HCT116 (cell line): ENCODE measurements around the gene ITGA11. TPM values are rescaled to one million over a fixed set of nuclear protein-coding genes. Genes with fewer than 3 reads are reported as not detected.

Experiments used
- ATAC-seq: fragments of 200-7000 bp; cut with Tn5 transposase; 2 replicates; pipeline ENCODE4 v1.9.1; 2020; ENCODE audit warnings: mild to moderate bottlenecking, moderate library complexity
- BruUV-seq: library from RNA; stranded (reverse); fragments of 400-500 nt; replicated peaks from 2 replicates; lab custom pipeline; 2021; lab: Mats Ljungman, UMichigan
- CTCF ChIA-PET: fragments of 300-600 bp; sonication (Branson Sonifier 250); formaldehyde crosslinking; loops from one replicate; lab custom pipeline; 2021; ENCODE audit warnings: antibody characterized with exemption; lab: Charles Lee
- POLR2A ChIA-PET: fragments of 300-600, 350-600 bp; sonication (Branson Sonifier 250); formaldehyde crosslinking; loops from one replicate; lab custom pipeline; 2021; ENCODE audit warnings: antibody characterized with exemption; lab: Charles Lee
- RAD21 ChIA-PET, 2 experiments: fragments of 300-600 bp; sonication (Branson Sonifier 250); formaldehyde crosslinking; loops; one replicate each; lab custom pipeline; 2023; ENCODE audit warnings: low total read pairs in 2 of 2; ENCODE audit not compliant: uncharacterized antibody in 2 of 2, unreplicated experiment in 2 of 2, low non-redundant PET in 1 of 2; lab: Charles Lee
- DNase-seq: peaks from one replicate; pipeline ENCODE4 v3.0.0-alpha.2; 2010; ENCODE audit warnings: low read depth, low spot score
- H2AFZ ChIP-seq: fragments of 200-600 bp; shearing (Covaris generic), sonication (generic); 2 replicates; pipeline ENCODE4 v1.6.1; 2017; ENCODE audit warnings: low read depth, mixed run types, mixed read lengths, antibody characterized with exemption, low read length; ENCODE audit not compliant: poor library complexity, severe bottlenecking
- H3K27ac ChIP-seq: 2 replicates; pipeline ENCODE4 v1.5.1; 2012; ENCODE audit warnings: low read depth, low read length
- H3K27me3 ChIP-seq: fragments of 200-600 bp; sonication (generic); 2 replicates; pipeline ENCODE4 v1.6.1; 2016; ENCODE audit warnings: mixed run types, low read length, mixed read lengths; ENCODE audit not compliant: insufficient read depth
- H3K36me3 ChIP-seq, 2 experiments: fragments of 200-500 bp in 1 of 2; fragments of 200-600 bp in 1 of 2; sonication (Bioruptor generic) in 1 of 2; sonication (generic) in 1 of 2; 2 replicates each; pipeline versions ENCODE4 v1.5.1 to v1.6.1; 2014 to 2016; ENCODE audit warnings: low read length in 2 of 2, inconsistent platforms in 1 of 2, mixed read lengths in 1 of 2, mixed run types in 1 of 2; ENCODE audit not compliant: insufficient read depth in 2 of 2, control insufficient read depth in 1 of 2
- H3K4me1 ChIP-seq, 2 experiments: fragments of 200-600 bp in 1 of 2; sonication (generic) in 1 of 2; 2 replicates each; pipeline versions ENCODE4 v1.5.1 to v1.6.1; 2012 to 2017; ENCODE audit warnings: low read length in 2 of 2, inconsistent platforms in 1 of 2, mild to moderate bottlenecking in 1 of 2, mixed read lengths in 1 of 2, mixed run types in 1 of 2, moderate library complexity in 1 of 2; ENCODE audit not compliant: insufficient read depth in 2 of 2, control insufficient read depth in 1 of 2
- H3K4me2 ChIP-seq: fragments of 200-600 bp; sonication (generic); 2 replicates; pipeline ENCODE4 v1.6.1; 2017; ENCODE audit warnings: mixed run types, low read length, mixed read lengths
- H3K4me3 ChIP-seq, 2 experiments: fragments of 200-600 bp in 1 of 2; sonication (generic) in 1 of 2; replicated peaks in 1 of 2; 2 replicates each; pipeline ENCODE4 v1.5.1; 2011 to 2016; ENCODE audit warnings: low read length in 2 of 2, control low read depth in 1 of 2, low read depth in 1 of 2, mild to moderate bottlenecking in 1 of 2, mixed read lengths in 1 of 2, mixed run types in 1 of 2
- H3K79me2 ChIP-seq: fragments of 200-600 bp; sonication (generic); 2 replicates; pipeline ENCODE4 v1.6.1; 2017; ENCODE audit warnings: mild to moderate bottlenecking, mixed run types, low read length, moderate library complexity, mixed read lengths; ENCODE audit not compliant: insufficient read depth
- H3K9ac ChIP-seq: fragments of 200-600 bp; sonication (generic); 2 replicates; pipeline ENCODE4 v1.6.1; 2016; ENCODE audit warnings: low read length, mixed read lengths
- H3K9me2 ChIP-seq: fragments of 200-600 bp; sonication (generic), shearing (Covaris generic); 2 replicates; pipeline ENCODE4 v1.6.1; 2017; ENCODE audit warnings: mixed run types, mild to moderate bottlenecking, moderate library complexity; ENCODE audit not compliant: insufficient read depth
- H3K9me3 ChIP-seq, 2 experiments: fragments of 200-500 bp in 1 of 2; fragments of 200-600 bp in 1 of 2; sonication (Bioruptor generic) in 1 of 2; sonication (generic) in 1 of 2; 2 replicates each; pipeline ENCODE4 v1.6.1; 2014 to 2017; ENCODE audit warnings: low read length in 2 of 2, mixed read lengths in 2 of 2, inconsistent platforms in 1 of 2, low read depth in 1 of 2, mild to moderate bottlenecking in 1 of 2, mixed run types in 1 of 2, moderate library complexity in 1 of 2; ENCODE audit not compliant: control insufficient read depth in 1 of 2, insufficient read depth in 1 of 2
- H4K20me1 ChIP-seq: fragments of 200-600 bp; sonication (generic), shearing (Covaris generic); 2 replicates; pipeline ENCODE4 v1.6.1; 2017; ENCODE audit warnings: mixed run types, mild to moderate bottlenecking, moderate library complexity; ENCODE audit not compliant: insufficient read depth
- CTCF ChIP-seq, 3 experiments: fragments of 200-600 bp in 1 of 3; sonication (generic) in 1 of 3; IDR thresholded peaks in 2 of 3; conservative IDR thresholded peaks in 1 of 3; 2 replicates each; pipeline ENCODE4 v1.5.1; 2012 to 2017; ENCODE audit warnings: low read depth in 2 of 3, low read length in 2 of 3, antibody characterized with exemption in 1 of 3, borderline replicate concordance in 1 of 3, control low read depth in 1 of 3, mild to moderate bottlenecking in 1 of 3, mixed read lengths in 1 of 3, mixed run types in 1 of 3, moderate library complexity in 1 of 3; ENCODE audit not compliant: insufficient read depth in 1 of 3
- ZBTB33 ChIP-seq: IDR thresholded peaks from 2 replicates; pipeline ENCODE4 v1.6.1; 2011; ENCODE audit warnings: mild to moderate bottlenecking, low read length, moderate library complexity; ENCODE audit not compliant: insufficient replicate concordance; ENCODE audit errors: extremely low read depth
- ZNF274 ChIP-seq: fragments of 200-500 bp; sonication (Bioruptor generic); IDR thresholded peaks from 2 replicates; pipeline ENCODE4 v1.6.1; 2014; ENCODE audit warnings: mild to moderate bottlenecking, low read depth, low read length, inconsistent platforms
- intact Hi-C: fragments of 100-400 bp; cut with micrococcal nuclease; formaldehyde crosslinking; loops from 2 replicates; pipeline ENCODE4 v1.10.0; 2022
- total RNA-seq: library from RNA; stranded (reverse); gene quantifications from one replicate; pipeline ENCODE4 v1.2.1, GENCODE V29; 2021; ENCODE audit not compliant: unreplicated experiment

Gene ITGA11
- total RNA-seq, 1 experiment from 2014 or later, result not detected

GRCh38 chr15:68311859-68312557 is 120.0 kb downstream of the ITGA11 start:
- no peak overlapping the region for H3K9ac ChIP-seq
- no peaks in the 10 kb centered on the region for H4K20me1 ChIP-seq
- no peak overlapping the region for H3K27ac ChIP-seq
- ChIA-PET CTCF (interaction anchor here (1.4 kb wide), 1 partner anchor 59 kb away, joined by 3 read pairs; no protein-coding TSS in a partner anchor), POLR2A (no interaction called here), RAD21 (no interaction called here)
- H3K79me2 ChIP-seq, result no peaks in the 10 kb centered on the region
- no peak for ATAC-seq
- intact Hi-C loops, result no loop called here
- no peaks in the 10 kb centered on the region for H3K9me3 ChIP-seq
- no peak for TF ChIP-seq ZBTB33
- TF ChIP-seq CTCF (IDR thresholded peaks at IDR 0.05 in 2 of 3, conservative IDR thresholded peaks at IDR 0.05 in 1 of 3; ENCODE audit: borderline replicate concordance in 1 of 3, insufficient read depth in 1 of 3, low read depth in 2 of 3, low read length in 2 of 3), result no peak
- TF ChIP-seq ZNF274, result no peak
- H3K36me3 ChIP-seq, result no peaks in the 10 kb centered on the region
- no peaks in the 10 kb centered on the region for H3K9me2 ChIP-seq
- no peak overlapping the region for H3K4me3 ChIP-seq
- no TSS peak for BruUV-seq
- no peak for DNase-seq
- H2AFZ ChIP-seq, result no peak overlapping the region
- H3K4me2 ChIP-seq, result no peak overlapping the region
- no peaks in the 10 kb centered on the region for H3K4me1 ChIP-seq
- H3K27me3 ChIP-seq, result no peaks in the 10 kb centered on the region
